Calu3 (cell line): ENCODE measurements around the gene BTRC. TPM values are rescaled to one million over a fixed set of nuclear protein-coding genes. Genes with fewer than 3 reads are reported as not detected.

Experiments
- BruUV-seq: library from RNA; stranded (reverse); fragments of 400-500 nt; replicated peaks from 2 replicates; lab custom pipeline; 2021; lab: Mats Ljungman, UMichigan
- CTCF ChIA-PET: fragments of 300-600 bp; sonication (Branson Sonifier 250); formaldehyde crosslinking; loops from one replicate; lab custom pipeline; 2022; ENCODE audit warnings: antibody characterized with exemption; lab: Charles Lee
- DNase-seq: peaks from one replicate; pipeline ENCODE4 v3.0.0; 2022
- H3K27ac Mint-ChIP-seq: one replicate; pipeline ENCODE4 v1.8.0; 2022; ENCODE audit warnings: mixed read lengths; ENCODE audit not compliant: unreplicated experiment
- H3K27me3 Mint-ChIP-seq: one replicate; pipeline ENCODE4 v1.8.0; 2022; ENCODE audit warnings: mixed read lengths; ENCODE audit not compliant: unreplicated experiment
- H3K36me3 Mint-ChIP-seq: one replicate; pipeline ENCODE4 v1.8.0; 2022; ENCODE audit warnings: mild to moderate bottlenecking, moderate library complexity, mixed read lengths; ENCODE audit not compliant: insufficient read depth, unreplicated experiment
- H3K4me1 Mint-ChIP-seq: one replicate; pipeline ENCODE4 v1.8.0; 2022; ENCODE audit warnings: mild to moderate bottlenecking, low read depth, mixed read lengths; ENCODE audit not compliant: unreplicated experiment
- H3K4me3 Mint-ChIP-seq: one replicate; pipeline ENCODE4 v1.8.0; 2022; ENCODE audit warnings: mild to moderate bottlenecking, low read depth, moderate library complexity, mixed read lengths; ENCODE audit not compliant: unreplicated experiment
- H3K9me3 Mint-ChIP-seq: one replicate; pipeline ENCODE4 v1.8.0; 2022; ENCODE audit warnings: low read depth, mixed read lengths; ENCODE audit not compliant: unreplicated experiment
- intact Hi-C: fragments of 100-400 bp; cut with micrococcal nuclease; formaldehyde crosslinking; loops from one replicate; pipeline ENCODE4 v1.10.0; 2022; ENCODE audit not compliant: unreplicated experiment
- total RNA-seq: library from RNA; stranded (reverse); gene quantifications from 2 replicates; pipeline ENCODE4 v1.2.3, GENCODE V29; 2022
- TF ChIP-seq, protein P1 (sequence below): fragments of 200-600 bp; IDR thresholded peaks from one replicate; pipeline ENCODE4 v1.8.0; 2022; ENCODE audit warnings: antibody characterized with exemption; ENCODE audit not compliant: unreplicated experiment

Gene BTRC
- total RNA-seq, 1 experiment from 2014 or later = 7.9 TPM

- H3K4me1 Mint-ChIP-seq = no peaks in the 10 kb centered on the region
These were observed 133.4 kb downstream of the BTRC start for GRCh38 chr10:101487399-101487798.

DNA sequence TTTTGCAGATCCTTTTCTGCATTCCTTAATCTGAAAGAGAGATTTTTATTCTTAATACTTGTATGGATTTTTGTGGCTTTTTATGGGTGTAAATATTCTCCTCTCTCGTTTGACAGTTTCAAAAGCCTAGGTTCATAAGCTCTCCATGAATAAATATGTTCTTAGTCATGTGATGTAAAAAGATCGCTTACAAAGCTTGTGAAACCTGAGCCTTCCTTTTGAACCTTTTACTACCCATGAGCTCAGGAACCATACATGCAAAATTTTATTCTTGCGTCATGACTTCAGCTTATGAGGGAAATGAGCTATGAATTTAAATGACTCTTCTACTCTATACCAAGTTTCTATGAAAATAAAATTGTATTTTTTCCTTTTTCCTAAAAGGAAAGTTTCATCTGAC is 135.4 kb downstream of the BTRC start:
- CTCF ChIA-PET = interaction anchor here (0.5 to 1.1 kb wide), 2 partner anchors 22 to 284 kb away, joined by 3 read pairs; no protein-coding TSS in a partner anchor
- Mint-ChIP-seq H3K27ac (no peak overlapping the region), H3K4me1 (peaks cover 10% of the 10 kb centered on the region), H3K27me3 (no peaks in the 10 kb centered on the region), H3K4me3 (no peak overlapping the region), H3K36me3 (no peaks in the 10 kb centered on the region), H3K9me3 (no peaks in the 10 kb centered on the region)
- no TSS peak for BruUV-seq
- TF ChIP-seq, protein P1, sequence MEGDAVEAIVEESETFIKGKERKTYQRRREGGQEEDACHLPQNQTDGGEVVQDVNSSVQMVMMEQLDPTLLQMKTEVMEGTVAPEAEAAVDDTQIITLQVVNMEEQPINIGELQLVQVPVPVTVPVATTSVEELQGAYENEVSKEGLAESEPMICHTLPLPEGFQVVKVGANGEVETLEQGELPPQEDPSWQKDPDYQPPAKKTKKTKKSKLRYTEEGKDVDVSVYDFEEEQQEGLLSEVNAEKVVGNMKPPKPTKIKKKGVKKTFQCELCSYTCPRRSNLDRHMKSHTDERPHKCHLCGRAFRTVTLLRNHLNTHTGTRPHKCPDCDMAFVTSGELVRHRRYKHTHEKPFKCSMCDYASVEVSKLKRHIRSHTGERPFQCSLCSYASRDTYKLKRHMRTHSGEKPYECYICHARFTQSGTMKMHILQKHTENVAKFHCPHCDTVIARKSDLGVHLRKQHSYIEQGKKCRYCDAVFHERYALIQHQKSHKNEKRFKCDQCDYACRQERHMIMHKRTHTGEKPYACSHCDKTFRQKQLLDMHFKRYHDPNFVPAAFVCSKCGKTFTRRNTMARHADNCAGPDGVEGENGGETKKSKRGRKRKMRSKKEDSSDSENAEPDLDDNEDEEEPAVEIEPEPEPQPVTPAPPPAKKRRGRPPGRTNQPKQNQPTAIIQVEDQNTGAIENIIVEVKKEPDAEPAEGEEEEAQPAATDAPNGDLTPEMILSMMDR = no peak
- DNase-seq = no peak
- intact Hi-C loops = no loop called here

More at GRCh38 chr10:101487399-101487798, 133.4 kb downstream of the BTRC start:
- no TSS peak for BruUV-seq
- CTCF ChIA-PET = no interaction called here
- Mint-ChIP-seq H3K9me3 (no peaks in the 10 kb centered on the region), H3K36me3 (no peaks in the 10 kb centered on the region), H3K27ac (no peak overlapping the region), H3K27me3 (no peaks in the 10 kb centered on the region), H3K4me3 (no peak overlapping the region)
- no peak for DNase-seq
- TF ChIP-seq, protein P1 = no peak
- intact Hi-C loops = no loop called here

DNA sequence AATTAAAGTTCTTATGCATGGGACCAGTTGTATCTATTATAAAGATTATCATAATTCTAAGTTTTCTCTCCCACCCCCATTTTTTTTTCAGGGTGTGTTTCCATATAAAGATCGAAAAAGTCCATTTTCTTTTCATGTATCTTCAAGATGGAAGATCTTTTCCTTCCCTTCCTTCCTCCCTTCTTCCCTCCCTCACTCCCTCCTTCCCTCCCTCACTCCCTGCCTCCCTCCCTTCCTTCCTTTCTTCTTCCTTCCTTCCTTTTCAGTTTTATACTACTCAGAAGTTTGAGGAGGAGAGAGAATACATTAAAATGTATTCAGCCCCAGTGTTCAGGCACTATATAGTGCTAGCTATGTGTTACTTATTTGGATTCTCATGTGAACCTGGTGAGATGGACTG is 136.1 kb downstream of the BTRC start:
- no peak for DNase-seq
- H3K9me3 Mint-ChIP-seq = no peaks in the 10 kb centered on the region
- CTCF ChIA-PET = interaction anchor here (1.1 kb wide), 1 partner anchor 23 kb away, joined by 3 read pairs; no protein-coding TSS in a partner anchor
- TF ChIP-seq, protein P1 = no peak
- intact Hi-C loops = no loop called here
- H3K27me3 Mint-ChIP-seq = no peaks in the 10 kb centered on the region
- no peak overlapping the region for H3K27ac Mint-ChIP-seq
- H3K36me3 Mint-ChIP-seq = no peaks in the 10 kb centered on the region
- H3K4me3 Mint-ChIP-seq = no peak overlapping the region
- BruUV-seq = no TSS peak
- H3K4me1 Mint-ChIP-seq = peaks cover 10% of the 10 kb centered on the region

GRCh38 chr10:101492205-101492604 is 138.2 kb downstream of the BTRC start:
- CTCF ChIA-PET = no interaction called here
- Mint-ChIP-seq H3K36me3 (no peaks in the 10 kb centered on the region), H3K27ac (no peak overlapping the region), H3K4me3 (no peak overlapping the region), H3K4me1 (peaks cover 10% of the 10 kb centered on the region), H3K9me3 (no peaks in the 10 kb centered on the region), H3K27me3 (no peaks in the 10 kb centered on the region)
- BruUV-seq = no TSS peak
- DNase-seq = no peak
- TF ChIP-seq, protein P1 = no peak
- intact Hi-C loops = no loop called here
